ENCODE results near the gene DDX49.

DNA sequence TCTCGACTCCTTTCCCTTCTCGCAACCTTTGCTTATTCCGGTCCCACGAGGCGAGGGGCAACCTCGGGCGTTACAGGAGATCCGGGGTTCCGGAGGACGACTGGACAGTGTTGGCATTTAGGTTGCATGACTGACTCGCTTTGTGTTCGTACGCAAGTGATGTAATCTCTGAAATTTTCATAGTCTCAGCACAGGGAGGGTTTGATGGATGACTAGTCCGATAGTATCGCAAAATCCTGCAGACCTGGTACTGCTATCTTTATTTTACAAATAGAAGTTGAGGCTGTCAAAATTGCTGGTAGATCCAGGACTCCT lies 342 bp downstream of the DDX49 start:
- TF ChIP-seq, protein P1, sequence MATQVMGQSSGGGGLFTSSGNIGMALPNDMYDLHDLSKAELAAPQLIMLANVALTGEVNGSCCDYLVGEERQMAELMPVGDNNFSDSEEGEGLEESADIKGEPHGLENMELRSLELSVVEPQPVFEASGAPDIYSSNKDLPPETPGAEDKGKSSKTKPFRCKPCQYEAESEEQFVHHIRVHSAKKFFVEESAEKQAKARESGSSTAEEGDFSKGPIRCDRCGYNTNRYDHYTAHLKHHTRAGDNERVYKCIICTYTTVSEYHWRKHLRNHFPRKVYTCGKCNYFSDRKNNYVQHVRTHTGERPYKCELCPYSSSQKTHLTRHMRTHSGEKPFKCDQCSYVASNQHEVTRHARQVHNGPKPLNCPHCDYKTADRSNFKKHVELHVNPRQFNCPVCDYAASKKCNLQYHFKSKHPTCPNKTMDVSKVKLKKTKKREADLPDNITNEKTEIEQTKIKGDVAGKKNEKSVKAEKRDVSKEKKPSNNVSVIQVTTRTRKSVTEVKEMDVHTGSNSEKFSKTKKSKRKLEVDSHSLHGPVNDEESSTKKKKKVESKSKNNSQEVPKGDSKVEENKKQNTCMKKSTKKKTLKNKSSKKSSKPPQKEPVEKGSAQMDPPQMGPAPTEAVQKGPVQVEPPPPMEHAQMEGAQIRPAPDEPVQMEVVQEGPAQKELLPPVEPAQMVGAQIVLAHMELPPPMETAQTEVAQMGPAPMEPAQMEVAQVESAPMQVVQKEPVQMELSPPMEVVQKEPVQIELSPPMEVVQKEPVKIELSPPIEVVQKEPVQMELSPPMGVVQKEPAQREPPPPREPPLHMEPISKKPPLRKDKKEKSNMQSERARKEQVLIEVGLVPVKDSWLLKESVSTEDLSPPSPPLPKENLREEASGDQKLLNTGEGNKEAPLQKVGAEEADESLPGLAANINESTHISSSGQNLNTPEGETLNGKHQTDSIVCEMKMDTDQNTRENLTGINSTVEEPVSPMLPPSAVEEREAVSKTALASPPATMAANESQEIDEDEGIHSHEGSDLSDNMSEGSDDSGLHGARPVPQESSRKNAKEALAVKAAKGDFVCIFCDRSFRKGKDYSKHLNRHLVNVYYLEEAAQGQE (IDR thresholded peaks at IDR 0.05; ENCODE audit: insufficient read depth in 1 of 2, low read depth in 2 of 2, low read length in 2 of 2) = no peak
- TF ChIP-seq POLR2AphosphoS5 (IDR thresholded peaks at IDR 0.05; ENCODE audit: low read depth, low read length) (no peak), TAF1 (IDR thresholded peaks at IDR 0.05; ENCODE audit: borderline replicate concordance, insufficient read depth, low read length) (no peak), SIN3A (IDR thresholded peaks at IDR 0.05; ENCODE audit: borderline replicate concordance, insufficient read depth, low read length) (no peak), FOXP2 (optimal IDR thresholded peaks at IDR 0.05; ENCODE audit: borderline replicate concordance, extremely low read depth, extremely low read length, insufficient read depth) (no peak)
